SH-SY5Y (cell line): ENCODE data around the gene HACD2.

Source experiments
- GATA2 ChIP-seq: IDR thresholded peaks from 2 replicates; pipeline ENCODE4 v1.6.1; 2011; ENCODE audit warnings: mild to moderate bottlenecking, low read depth, low read length
- GATA3 ChIP-seq: IDR thresholded peaks from 2 replicates; pipeline ENCODE4 v1.6.1; 2011; ENCODE audit warnings: low read depth, mild to moderate bottlenecking, low read length, moderate library complexity

Gene HACD2

GRCh38 chr3:123533554-123534159 is 51.2 kb downstream of the HACD2 start:
- no peak for TF ChIP-seq GATA3
- no peak for TF ChIP-seq GATA2

GRCh38 chr3:123528130-123528529 is 56.7 kb downstream of the HACD2 start:
- TF ChIP-seq GATA3 (no peak), GATA2 (no peak)

GRCh38 chr3:123527046-123527445 is 57.8 kb downstream of the HACD2 start:
- TF ChIP-seq GATA2 = no peak
- no peak for TF ChIP-seq GATA3

GRCh38 chr3:123526474-123526873 is 58.4 kb downstream of the HACD2 start:
- TF ChIP-seq GATA3 (no peak), GATA2 (no peak)

- TF ChIP-seq GATA2 = no peak
- TF ChIP-seq GATA3 = no peak
Measured at GRCh38 chr3:123525433-123525832, 59.4 kb downstream of the HACD2 start.

GRCh38 chr3:123524981-123525380 is 59.9 kb downstream of the HACD2 start:
- no peak for TF ChIP-seq GATA3
- TF ChIP-seq GATA2 = no peak

- TF ChIP-seq GATA2 (no peak), GATA3 (no peak)
Measured at GRCh38 chr3:123523023-123523412, 61.8 kb downstream of the HACD2 start.

- TF ChIP-seq GATA2 (no peak), GATA3 (no peak)
Measured at GRCh38 chr3:123522320-123523022, 62.4 kb downstream of the HACD2 start.

- TF ChIP-seq GATA2 = no peak
- TF ChIP-seq GATA3 = no peak
Measured at GRCh38 chr3:123521179-123521969, 63.5 kb downstream of the HACD2 start.

- no peak for TF ChIP-seq GATA3
Measured at GRCh38 chr3:123520656-123521055, 64.2 kb downstream of the HACD2 start.

- no peak for TF ChIP-seq GATA2
- no peak for TF ChIP-seq GATA3
Measured at GRCh38 chr3:123518892-123519485, 65.9 kb downstream of the HACD2 start.

GRCh38 chr3:123511726-123512125 is 73.1 kb downstream of the HACD2 start:
- TF ChIP-seq GATA3 = no peak
- no peak for TF ChIP-seq GATA2

- no peak for TF ChIP-seq GATA2
- no peak for TF ChIP-seq GATA3
Measured at GRCh38 chr3:123511084-123511483, 73.8 kb downstream of the HACD2 start.

GRCh38 chr3:123508178-123508577 is 76.7 kb downstream of the HACD2 start:
- no peak for TF ChIP-seq GATA2
- TF ChIP-seq GATA3 = no peak
